Measurements from ENCODE around the gene ARHGAP25.

The ARHGAP25 gene

GRCh38 chr2:68743531-68743930, 8.9 kb downstream of the ARHGAP25 start:
- no peak for DNase-seq

GRCh38 chr2:68744366-68744912, 9.8 kb downstream of the ARHGAP25 start:
- DNase-seq, result no peak

- DNase-seq, result peak; percentile 56
Observed at GRCh38 chr2:68745006-68745405, 10.4 kb downstream of the ARHGAP25 start.

GRCh38 chr2:68746408-68746807, 11.8 kb downstream of the ARHGAP25 start:
- no peak for DNase-seq

GRCh38 chr2:68747413-68747812, 12.8 kb downstream of the ARHGAP25 start:
- DNase-seq, result no peak

- DNase-seq, result no peak
Observed at GRCh38 chr2:68747900-68748299, 13.3 kb downstream of the ARHGAP25 start.

- DNase-seq, result no peak
Observed at GRCh38 chr2:68748568-68748967, 14.0 kb downstream of the ARHGAP25 start.

- DNase-seq, result no peak
Observed at GRCh38 chr2:68749345-68749744, 14.7 kb downstream of the ARHGAP25 start.

GRCh38 chr2:68750592-68751396, 16.2 kb downstream of the ARHGAP25 start:
- DNase-seq, result no peak

GRCh38 chr2:68751397-68752339, 17.1 kb downstream of the ARHGAP25 start:
- peak; percentile 88 for DNase-seq

GRCh38 chr2:68753318-68753717, 18.7 kb downstream of the ARHGAP25 start:
- DNase-seq, result peak; percentile 59

GRCh38 chr2:68755071-68755470, 20.5 kb downstream of the ARHGAP25 start:
- no peak for DNase-seq

- no peak for DNase-seq
Observed at GRCh38 chr2:68756178-68756577, 21.6 kb downstream of the ARHGAP25 start.

- DNase-seq, result no peak
Observed at GRCh38 chr2:68757081-68757480, 22.5 kb downstream of the ARHGAP25 start.

- DNase-seq, result no peak
Observed at GRCh38 chr2:68762100-68762499, 27.5 kb downstream of the ARHGAP25 start.

- DNase-seq, result peak; percentile 82
Observed at GRCh38 chr2:68762665-68763064, 28.1 kb downstream of the ARHGAP25 start.

- DNase-seq, result no peak
Observed at GRCh38 chr2:68764041-68764805, 29.6 kb downstream of the ARHGAP25 start.

- DNase-seq, result no peak
Observed at GRCh38 chr2:68764806-68765311, 30.2 kb downstream of the ARHGAP25 start.

- DNase-seq, result no peak
Observed at GRCh38 chr2:68765739-68766375, 31.2 kb downstream of the ARHGAP25 start.

- DNase-seq, result peak; percentile 97
Observed at GRCh38 chr2:68766376-68766845, 31.8 kb downstream of the ARHGAP25 start.

- DNase-seq, result peak; percentile 80
Observed at GRCh38 chr2:68767031-68767961, 32.7 kb downstream of the ARHGAP25 start.
